ENCODE results near the gene FEN1. TPM values are rescaled to one million over a fixed set of nuclear protein-coding genes. Genes with fewer than 3 reads are reported as not detected.

Gene FEN1
- total and polyA plus RNA-seq, 2 donors (not counting 1 experiment from before 2014, with no cell fraction given) = 3.4 to 9.8 TPM

DNA sequence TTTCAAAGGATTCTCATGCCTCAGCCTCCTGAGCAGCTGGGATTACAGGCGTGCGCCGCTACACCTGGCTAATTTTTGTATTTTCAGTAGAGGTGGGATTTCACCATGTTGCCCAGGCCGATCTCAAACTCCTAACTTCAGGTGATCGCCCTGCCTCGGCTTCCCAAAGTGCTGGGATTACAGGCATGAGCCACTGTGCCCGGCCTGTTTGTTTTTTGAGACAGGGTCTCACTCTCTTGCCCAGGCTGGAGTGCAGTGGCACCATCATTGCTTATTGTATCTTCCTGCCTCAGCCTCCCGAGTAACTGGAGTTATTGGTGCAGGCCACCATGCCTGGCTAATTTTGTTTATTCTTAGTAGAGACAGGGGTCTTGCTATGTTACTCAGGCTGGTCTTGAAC lies 43.5 kb downstream of the FEN1 start:
- H3K4me1 Mint-ChIP-seq = peaks cover 25% of the 10 kb centered on the region
- Histone ChIP-seq H3K4me2 (replicated peaks; ENCODE audit: low read depth, low read length, poor library complexity, severe bottlenecking) (no peak overlapping the region), H3K27me3 (replicated peaks in 1 of 4; ENCODE audit: control extremely low read depth in 1 of 4, control insufficient read depth in 3 of 4, insufficient read depth in 4 of 4, low read length in 3 of 4) (no peaks in the 10 kb centered on the region), H3K27ac (ENCODE audit: low read length in 2 of 2) (no peak overlapping the region), H2AFZ (ENCODE audit: insufficient read depth, low read depth, low read length, poor library complexity, severe bottlenecking) (no peak overlapping the region), H3K9me3 (ENCODE audit: control extremely low read depth in 1 of 3, control insufficient read depth in 2 of 3, insufficient read depth in 1 of 3, low read length in 2 of 3) (peaks cover 0 to 8% (median 0%) of the 10 kb centered on the region in 3 donors), H3K9ac (ENCODE audit: low read length) (no peak overlapping the region), H3K4me3 (ENCODE audit: control extremely low read depth in 1 of 5, extremely low read depth in 1 of 5, insufficient read depth in 1 of 5, low read depth in 2 of 5, low read length in 4 of 5) (no peak overlapping the region), H3K36me3 (replicated peaks in 1 of 2; ENCODE audit: control extremely low read depth in 1 of 2, control insufficient read depth in 1 of 2, extremely low read depth in 1 of 2, insufficient read depth in 2 of 2, low read length in 1 of 2) (no peaks in the 10 kb centered on the region), H4K20me1 (ENCODE audit: control insufficient read depth, insufficient read depth, low read length, poor library complexity, severe bottlenecking) (no peaks in the 10 kb centered on the region), H3K79me2 (ENCODE audit: control insufficient read depth, insufficient read depth, low read length) (no peaks in the 10 kb centered on the region), H3K4me1 (ENCODE audit: control insufficient read depth in 2 of 2, insufficient read depth in 2 of 2, low read length in 2 of 2) (peaks cover 16 to 23% of the 10 kb centered on the region in 2 donors)
- H3K9me3 Mint-ChIP-seq (ENCODE audit: insufficient read depth) = no peaks in the 10 kb centered on the region
- ChIA-PET CTCF (no interaction called here), POLR2A (no interaction called here)
- no peak for TF ChIP-seq EZH2 (IDR thresholded peaks at IDR 0.05; ENCODE audit: borderline replicate concordance, insufficient read depth, low read depth, low read length, poor library complexity, severe bottlenecking)
- TF ChIP-seq, protein P1, sequence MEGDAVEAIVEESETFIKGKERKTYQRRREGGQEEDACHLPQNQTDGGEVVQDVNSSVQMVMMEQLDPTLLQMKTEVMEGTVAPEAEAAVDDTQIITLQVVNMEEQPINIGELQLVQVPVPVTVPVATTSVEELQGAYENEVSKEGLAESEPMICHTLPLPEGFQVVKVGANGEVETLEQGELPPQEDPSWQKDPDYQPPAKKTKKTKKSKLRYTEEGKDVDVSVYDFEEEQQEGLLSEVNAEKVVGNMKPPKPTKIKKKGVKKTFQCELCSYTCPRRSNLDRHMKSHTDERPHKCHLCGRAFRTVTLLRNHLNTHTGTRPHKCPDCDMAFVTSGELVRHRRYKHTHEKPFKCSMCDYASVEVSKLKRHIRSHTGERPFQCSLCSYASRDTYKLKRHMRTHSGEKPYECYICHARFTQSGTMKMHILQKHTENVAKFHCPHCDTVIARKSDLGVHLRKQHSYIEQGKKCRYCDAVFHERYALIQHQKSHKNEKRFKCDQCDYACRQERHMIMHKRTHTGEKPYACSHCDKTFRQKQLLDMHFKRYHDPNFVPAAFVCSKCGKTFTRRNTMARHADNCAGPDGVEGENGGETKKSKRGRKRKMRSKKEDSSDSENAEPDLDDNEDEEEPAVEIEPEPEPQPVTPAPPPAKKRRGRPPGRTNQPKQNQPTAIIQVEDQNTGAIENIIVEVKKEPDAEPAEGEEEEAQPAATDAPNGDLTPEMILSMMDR (IDR thresholded peaks at IDR 0.05) = no peak
- intact Hi-C loops (cut with micrococcal nuclease) = no loop called here
- H3K27ac Mint-ChIP-seq = no peak overlapping the region
- ATAC-seq (ENCODE audit: low read depth) (no peak), DNase-seq (no peak)
- no peak overlapping the region for H3K4me3 Mint-ChIP-seq
- 98% methylated on average over 8 of the region's 8 CpGs for WGBS (ENCODE audit: insufficient coverage)
- no peaks in the 10 kb centered on the region for H3K27me3 Mint-ChIP-seq

DNA sequence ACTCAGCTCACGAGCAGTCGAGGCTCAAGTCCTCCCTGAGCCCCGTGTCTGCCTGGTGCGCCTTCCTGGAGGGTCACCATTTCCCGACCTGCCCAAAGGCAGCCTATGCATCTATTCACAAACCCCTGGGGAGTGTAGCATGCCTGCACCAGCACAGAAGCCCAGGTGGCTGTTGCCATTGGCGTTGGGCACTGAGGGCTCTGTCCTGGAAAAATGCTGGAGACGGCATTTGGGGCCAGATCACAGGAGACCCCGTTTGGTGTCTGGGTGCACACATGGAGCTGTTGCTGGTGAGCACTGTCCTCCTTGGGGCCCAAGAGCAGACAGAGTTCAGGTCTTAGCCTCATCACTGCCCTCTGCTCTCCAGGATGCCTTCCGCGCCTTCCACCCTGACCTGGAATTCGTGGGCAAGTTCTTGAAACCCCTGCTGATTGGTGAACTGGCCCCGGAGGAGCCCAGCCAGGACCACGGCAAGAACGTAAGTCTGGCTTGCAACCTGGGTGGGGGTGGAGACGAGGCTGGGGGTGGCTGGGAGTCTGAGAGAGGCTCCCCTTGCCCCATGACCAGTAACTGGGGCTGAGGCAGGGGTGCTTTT lies 44.8 kb downstream of the FEN1 start:
- Histone ChIP-seq H4K20me1 (ENCODE audit: control insufficient read depth, insufficient read depth, low read length, poor library complexity, severe bottlenecking) (no peaks in the 10 kb centered on the region), H3K27me3 (replicated peaks in 1 of 4; ENCODE audit: control extremely low read depth in 1 of 4, control insufficient read depth in 3 of 4, insufficient read depth in 4 of 4, low read length in 3 of 4) (no peaks in the 10 kb centered on the region), H3K4me1 (ENCODE audit: control insufficient read depth in 2 of 2, insufficient read depth in 2 of 2, low read length in 2 of 2) (peaks cover 16 to 23% of the 10 kb centered on the region in 2 donors), H3K9me3 (ENCODE audit: control extremely low read depth in 1 of 3, control insufficient read depth in 2 of 3, insufficient read depth in 1 of 3, low read length in 2 of 3) (peaks cover 0 to 8% (median 0%) of the 10 kb centered on the region in 3 donors), H3K27ac (ENCODE audit: low read length in 2 of 2) (no peak overlapping the region), H3K79me2 (ENCODE audit: control insufficient read depth, insufficient read depth, low read length) (no peaks in the 10 kb centered on the region), H3K4me3 (ENCODE audit: control extremely low read depth in 1 of 5, extremely low read depth in 1 of 5, insufficient read depth in 1 of 5, low read depth in 2 of 5, low read length in 4 of 5) (no peak overlapping the region), H3K9ac (ENCODE audit: low read length) (no peak overlapping the region), H3K36me3 (replicated peaks in 1 of 2; ENCODE audit: control extremely low read depth in 1 of 2, control insufficient read depth in 1 of 2, extremely low read depth in 1 of 2, insufficient read depth in 2 of 2, low read length in 1 of 2) (no peaks in the 10 kb centered on the region), H2AFZ (ENCODE audit: insufficient read depth, low read depth, low read length, poor library complexity, severe bottlenecking) (no peak overlapping the region), H3K4me2 (replicated peaks; ENCODE audit: low read depth, low read length, poor library complexity, severe bottlenecking) (no peak overlapping the region)
- TF ChIP-seq, protein P1 (IDR thresholded peaks at IDR 0.05) = no peak
- TF ChIP-seq EZH2 (IDR thresholded peaks at IDR 0.05; ENCODE audit: borderline replicate concordance, insufficient read depth, low read depth, low read length, poor library complexity, severe bottlenecking) = no peak
- ChIA-PET CTCF (interaction anchor here (0.6 kb wide), 1 partner anchor 62 kb away, joined by 4 read pairs; no protein-coding TSS in a partner anchor), POLR2A (no interaction called here)
- WGBS (ENCODE audit: insufficient coverage) = 97% methylated on average over 15 of the region's 15 CpGs
- no peaks in the 10 kb centered on the region for H3K9me3 Mint-ChIP-seq (ENCODE audit: insufficient read depth)
- H3K27me3 Mint-ChIP-seq = no peaks in the 10 kb centered on the region
- H3K4me3 Mint-ChIP-seq = no peak overlapping the region
- ATAC-seq (ENCODE audit: low read depth) (no peak), DNase-seq (no peak)
- H3K4me1 Mint-ChIP-seq = peaks cover 25% of the 10 kb centered on the region
- intact Hi-C loops (cut with micrococcal nuclease) = no loop called here
- no peak overlapping the region for H3K27ac Mint-ChIP-seq

All from B cell (primary cell).